GM21423 (cell line): ENCODE measurements around the gene PARP15.
A peak's percentile ranks its signal among the peaks of the same experiment; 100 is the strongest.
"Not testable (repeated sequence)": the region's sequence is repeated elsewhere in the genome, so short reads cannot be mapped to it uniquely, and the experiment has no call there.

Source experiments
- ATAC-seq: cut with Tn5 transposase; IDR thresholded peaks from one replicate; pipeline ENCODE4 v1.9.1; 2021; ENCODE audit warnings: mild to moderate bottlenecking, moderate library complexity; ENCODE audit not compliant: unreplicated experiment

Gene PARP15

DNA sequence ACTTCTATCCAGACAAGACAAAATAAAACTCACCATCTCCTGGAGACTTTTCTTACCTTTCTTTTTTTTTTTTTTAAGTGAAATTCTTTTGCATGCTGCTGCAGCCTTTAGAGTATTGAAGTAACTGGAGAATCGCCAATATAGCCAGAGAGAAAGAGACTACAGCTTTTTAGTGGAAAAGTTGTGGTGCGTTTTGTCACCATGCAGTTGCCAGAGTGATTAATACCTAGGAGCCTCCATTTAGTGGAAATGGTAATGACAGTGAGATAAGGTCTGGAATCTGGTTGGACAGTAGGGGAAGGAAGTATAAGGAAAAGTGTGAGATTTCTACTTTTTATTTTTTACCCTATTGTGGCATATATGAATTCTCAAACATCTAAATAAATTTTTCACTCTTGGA, 85.1 kb downstream of the PARP15 start:
- no peak for ATAC-seq

- no peak for ATAC-seq
Observed at GRCh38 chr3:122665226-122665786, 87.9 kb downstream of the PARP15 start.

DNA sequence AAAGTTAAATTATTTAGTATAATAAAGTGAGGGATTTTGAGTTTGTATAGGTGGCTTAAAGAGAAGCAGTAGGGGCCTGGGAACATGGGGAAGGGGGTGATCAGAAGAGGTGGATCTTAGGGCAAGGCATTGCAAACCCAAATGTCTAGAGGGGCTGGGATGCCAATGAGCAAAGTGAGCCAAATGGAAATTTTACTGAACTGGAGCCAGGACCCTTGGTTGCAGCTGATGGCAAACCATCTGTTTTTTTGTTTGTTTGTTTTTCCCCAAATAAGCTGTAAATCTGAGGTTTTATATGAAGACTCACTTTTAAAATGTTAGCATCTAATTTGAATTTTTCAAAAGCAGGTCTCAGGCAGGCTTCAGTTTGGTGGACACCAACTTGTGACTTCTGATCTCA, 88.4 kb downstream of the PARP15 start:
- ATAC-seq, result no peak

DNA sequence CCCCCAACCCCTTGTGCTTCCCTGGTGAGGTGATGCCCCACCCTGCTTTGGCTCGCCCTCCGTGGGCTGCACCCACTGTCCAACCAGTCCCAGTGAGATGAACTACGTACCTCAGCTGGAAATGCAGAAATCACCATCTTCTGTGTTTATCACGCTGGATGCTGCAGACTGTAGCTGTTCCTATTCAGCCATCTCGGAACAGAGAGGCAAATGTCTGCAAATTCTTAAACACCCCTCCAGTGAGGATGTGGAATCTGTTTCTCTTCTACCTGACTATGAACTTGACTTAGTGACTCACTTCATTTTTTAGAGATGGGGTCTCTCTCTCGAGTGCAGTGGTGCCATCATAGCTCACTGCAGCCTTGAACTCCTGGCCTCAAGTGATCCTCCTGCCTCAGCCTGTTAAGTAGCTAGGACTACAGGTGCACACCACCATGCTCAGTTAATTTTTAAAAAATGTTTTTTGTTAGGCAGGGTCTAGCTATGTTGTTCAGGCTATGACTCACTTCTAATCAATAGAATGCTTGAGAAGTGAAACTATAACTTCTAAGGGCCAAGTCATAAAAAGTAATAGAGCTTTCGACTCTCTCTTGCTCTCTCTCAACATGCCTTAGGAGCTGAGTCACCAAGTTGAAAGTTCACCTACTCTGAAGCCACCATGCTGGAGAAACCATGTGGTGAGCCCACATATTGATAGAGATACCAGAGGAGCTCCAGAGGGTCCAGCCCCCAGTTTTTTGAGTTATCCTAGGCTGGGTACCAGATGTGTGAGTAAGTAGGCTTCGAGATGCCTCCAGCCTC, 91.7 kb downstream of the PARP15 start:
- peak; percentile 68 for ATAC-seq

GRCh38 chr3:122671553-122671952, 94.1 kb downstream of the PARP15 start:
- ATAC-seq, result no peak

DNA sequence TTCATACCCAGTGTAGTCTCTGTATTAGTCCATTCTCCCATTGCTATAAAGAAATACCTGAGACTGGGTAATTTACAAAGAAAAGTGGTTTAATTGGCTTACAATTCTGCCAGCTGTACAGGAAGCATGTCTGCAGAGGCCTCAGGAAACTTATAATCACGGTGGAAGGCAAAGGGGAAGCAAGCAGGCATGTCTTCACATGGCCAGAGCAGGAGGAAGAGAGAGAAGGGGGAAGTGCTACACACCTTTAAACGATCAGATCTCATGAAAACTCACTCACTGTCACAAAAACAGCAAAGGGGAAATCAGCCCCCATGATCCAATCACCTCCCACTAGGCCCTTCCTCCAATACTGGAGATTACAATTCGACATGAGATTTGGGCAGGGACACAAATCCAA, 96.9 kb downstream of the PARP15 start:
- no peak for ATAC-seq

DNA sequence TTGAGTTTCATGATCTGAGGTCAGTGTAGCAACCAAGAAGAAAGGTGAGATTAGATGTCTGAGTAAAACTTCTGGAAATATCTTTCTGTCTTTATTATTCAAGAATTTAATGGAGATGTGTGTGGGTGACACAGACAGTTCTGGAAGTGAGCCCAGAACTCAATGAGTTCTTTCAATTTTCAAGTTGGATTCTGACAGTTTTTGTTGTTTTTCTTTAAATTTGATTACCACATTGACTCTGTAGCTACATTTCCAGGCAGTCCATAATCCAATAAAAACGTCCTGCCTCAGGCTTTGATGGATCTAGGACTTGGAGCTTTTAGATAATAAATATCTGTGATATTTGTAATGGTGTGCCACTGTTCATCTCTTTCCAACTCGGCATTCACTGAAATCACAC, 99.3 kb downstream of the PARP15 start:
- ATAC-seq, result no peak

DNA sequence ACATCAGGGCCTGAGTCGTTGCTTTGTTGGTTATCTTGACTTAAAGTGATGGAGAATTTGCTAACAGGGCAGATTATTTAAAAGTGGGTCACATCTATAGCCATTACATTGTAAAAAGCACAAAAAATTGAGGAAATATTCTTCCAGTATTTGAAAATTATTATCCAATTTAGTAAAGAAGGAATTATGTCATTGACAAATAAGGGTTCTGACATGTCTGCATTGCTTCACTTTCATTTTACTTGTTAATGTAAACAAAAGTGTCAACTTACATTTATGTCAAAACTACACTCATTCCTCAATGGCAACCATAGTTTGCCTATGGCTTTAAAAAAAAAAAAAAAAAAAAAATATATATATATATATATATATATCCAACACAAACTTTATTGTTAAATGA, 99.8 kb downstream of the PARP15 start:
- ATAC-seq, result no peak

DNA sequence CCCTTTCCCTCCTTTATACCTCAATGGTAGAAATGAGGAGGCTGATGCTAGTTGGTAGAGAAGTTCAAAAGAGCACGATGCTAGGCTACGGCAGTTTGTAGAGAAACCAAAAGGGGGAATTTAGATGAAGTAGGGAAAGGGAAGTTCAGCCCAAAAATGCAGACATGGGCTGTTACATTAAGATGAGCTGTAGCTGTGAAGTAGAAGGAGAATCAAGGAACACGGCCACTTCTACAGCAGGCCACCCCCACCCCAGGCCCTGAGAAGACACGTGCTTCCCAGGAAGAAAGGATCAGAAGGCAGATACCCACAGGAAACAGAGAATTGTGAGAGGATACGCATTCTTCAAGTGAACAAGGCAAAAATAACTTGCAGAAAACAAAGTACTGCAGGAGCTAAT, 101.1 kb downstream of the PARP15 start:
- no peak for ATAC-seq

DNA sequence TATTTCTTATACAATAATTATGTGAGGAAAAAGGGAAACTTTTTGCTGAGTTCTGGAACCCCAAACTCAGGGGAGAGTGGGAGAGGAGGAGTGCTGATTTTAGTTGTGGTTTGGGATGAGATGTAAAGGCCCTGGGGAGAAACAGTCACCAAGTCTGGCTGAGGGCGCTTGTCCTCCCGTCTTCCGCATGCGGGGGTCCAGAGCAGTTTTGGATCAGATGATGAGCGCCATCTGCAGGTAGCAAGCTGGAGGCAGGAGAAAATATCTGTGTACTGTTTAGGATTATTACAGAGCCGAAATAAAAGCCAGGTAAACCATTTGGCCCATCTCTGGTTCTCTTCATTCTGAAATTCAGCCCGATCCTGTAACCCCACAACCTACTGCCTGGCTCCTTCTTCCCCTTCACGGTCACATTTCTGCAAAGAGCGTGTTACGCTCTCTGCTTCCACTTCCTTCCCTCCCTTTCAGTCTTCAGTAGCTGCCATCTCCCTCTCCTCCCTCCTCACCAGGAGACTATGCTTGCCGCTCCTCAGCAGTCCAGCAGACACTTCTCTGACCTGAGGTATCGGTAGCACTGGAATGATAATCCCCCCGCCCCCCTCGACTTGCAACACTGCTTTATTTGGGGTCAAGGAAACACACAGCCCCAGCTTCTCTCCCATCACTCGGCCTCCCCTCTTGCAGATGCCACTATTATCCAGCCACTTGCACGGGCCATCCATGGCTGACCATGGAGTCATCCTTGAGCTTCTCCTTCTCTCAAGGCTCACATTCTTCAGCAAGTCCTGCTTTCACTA, 101.8 kb downstream of the PARP15 start:
- ATAC-seq, result peak; percentile 44

DNA sequence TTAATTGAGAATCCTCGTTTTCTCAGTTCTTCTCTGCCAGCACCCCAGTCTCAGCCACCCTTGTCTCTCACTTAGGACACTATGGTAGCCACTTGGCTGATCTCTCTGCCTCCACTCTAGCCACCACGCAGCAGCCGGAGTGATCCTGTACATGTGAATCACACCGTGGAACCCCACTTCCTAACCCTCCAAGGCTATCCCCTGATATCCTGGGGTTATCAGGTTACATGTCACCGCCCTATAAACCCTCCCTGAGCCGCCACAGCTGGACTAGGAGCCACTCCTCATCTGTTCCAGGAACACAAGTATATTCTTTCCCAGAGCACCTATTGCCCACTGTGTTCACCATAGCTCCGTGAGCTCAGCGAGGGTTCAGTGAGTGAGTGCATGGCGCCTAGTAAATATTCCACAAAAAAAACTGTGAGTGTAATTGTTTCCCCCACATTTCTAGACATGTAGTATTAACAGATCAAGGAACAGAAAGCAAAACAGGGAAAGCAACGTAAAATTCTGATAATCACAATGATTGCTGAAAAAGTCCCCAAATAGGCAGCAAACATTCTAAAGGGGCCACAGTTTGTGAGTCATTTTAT, 102.5 kb downstream of the PARP15 start:
- ATAC-seq, result no peak

- ATAC-seq, result peak; percentile 49
Observed at GRCh38 chr3:122680475-122681283, 103.2 kb downstream of the PARP15 start, which contains the start of gene PARP14. TSS of gene PARP14 (plus strand) at chr3:122680839. CDS start at chr3:122680884, 45 bp downstream.

DNA sequence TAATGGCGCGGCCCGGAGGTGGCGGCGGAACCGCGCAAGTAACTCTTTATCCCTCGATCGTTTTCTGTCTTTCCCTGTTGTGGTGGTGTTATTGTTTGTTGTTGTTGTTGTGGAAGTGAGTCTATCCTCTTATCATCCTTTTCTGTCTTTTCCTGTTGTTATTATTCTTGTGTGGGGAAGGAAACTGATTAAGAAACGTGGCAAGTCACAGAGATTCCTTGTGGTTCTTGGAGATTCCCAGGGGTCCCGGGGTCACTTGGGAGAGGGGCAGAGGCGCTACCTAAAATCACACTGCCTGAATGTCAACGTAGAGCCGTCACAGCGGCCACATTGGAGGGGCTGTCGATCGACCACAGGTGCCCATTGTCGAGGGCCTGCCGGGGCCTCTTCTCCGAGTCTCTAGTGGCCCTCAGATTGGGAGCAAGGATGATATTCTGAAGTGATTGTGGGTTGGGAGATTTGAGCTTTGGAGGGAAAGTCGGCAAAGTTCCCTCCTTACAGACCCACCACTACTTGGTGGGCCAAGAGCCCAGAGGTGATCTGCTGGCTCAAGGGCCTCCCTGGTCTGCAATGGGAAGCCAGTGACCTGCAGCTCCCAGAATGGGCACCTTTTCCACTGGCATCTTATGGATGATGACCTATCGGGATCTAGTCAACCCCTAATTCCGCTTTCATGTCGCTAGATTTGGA, 104.0 kb downstream of the PARP15 start:
- no peak for ATAC-seq

DNA sequence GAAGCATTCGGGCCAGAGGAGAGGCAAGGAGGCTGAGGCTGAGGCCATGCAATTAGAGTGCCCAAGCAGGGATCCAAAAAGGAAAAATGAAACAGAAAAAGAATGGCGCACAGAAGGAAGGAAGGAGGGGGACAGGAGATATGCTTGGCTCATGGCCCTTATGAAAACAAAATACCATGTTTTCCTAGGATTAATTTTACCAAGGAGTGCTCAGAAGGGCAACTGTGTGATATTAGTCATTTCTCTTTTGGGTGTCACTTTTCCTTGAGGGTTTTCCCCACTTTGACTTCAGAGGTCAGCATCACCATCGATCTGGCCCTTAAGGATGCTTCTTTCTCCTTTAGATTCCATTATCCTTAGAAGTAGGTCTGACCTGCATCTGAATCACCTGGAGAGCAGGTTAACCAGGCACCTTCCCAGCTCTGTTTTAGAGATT, 104.5 kb downstream of the PARP15 start:
- ATAC-seq, result no peak

DNA sequence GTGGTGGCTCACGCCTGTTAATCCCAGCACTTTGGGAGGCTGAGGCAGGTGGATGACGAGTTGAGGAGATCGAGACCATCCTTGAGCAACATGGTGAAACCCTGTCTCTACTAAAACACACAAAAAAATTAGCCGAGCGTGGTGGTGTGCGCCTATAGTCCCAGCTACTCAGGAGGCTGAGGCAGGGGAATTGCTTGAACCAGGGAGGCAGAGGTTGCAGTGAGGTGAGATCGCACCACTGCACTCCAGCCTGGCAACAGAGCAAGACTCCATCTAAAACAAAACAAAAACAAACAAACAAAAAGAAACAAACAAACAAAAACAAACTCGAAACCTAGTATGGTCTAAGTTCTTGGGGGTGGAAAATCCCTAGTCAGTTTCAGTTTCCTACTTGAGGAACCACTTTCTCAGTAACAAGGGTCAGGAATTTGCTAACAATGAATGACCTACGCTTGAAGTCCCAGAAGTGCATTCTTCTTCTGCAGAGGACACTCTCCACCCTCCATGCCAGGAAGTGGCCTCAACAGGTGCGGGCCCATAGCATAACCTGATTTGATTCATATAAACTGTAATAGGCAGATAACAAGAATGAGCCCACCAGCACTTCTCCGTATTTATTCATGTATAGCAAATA, 105.4 kb downstream of the PARP15 start:
- ATAC-seq, result not testable (repeated sequence)

DNA sequence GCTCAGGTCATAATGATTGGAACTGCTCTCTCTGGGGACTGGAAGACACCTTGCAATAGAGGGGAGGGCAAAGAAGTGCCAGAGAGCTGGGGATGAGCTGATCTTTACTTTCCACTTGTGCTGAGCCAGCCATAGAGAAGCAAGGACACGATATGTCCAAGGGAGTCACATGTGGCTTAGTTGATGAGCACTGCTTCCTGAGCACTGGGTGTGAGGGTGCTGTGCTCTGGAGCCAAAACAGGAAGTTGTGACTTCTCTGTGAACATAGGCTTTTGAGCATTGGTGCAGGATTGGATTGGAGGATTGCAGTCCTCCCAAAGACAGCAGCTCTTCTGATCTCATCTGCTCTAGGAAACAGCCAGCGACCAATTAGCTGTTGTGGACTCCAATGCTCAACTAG, 109.8 kb downstream of the PARP15 start:
- no peak for ATAC-seq
